Measurements from ENCODE around the gene LIN7B.

Gene LIN7B

DNA sequence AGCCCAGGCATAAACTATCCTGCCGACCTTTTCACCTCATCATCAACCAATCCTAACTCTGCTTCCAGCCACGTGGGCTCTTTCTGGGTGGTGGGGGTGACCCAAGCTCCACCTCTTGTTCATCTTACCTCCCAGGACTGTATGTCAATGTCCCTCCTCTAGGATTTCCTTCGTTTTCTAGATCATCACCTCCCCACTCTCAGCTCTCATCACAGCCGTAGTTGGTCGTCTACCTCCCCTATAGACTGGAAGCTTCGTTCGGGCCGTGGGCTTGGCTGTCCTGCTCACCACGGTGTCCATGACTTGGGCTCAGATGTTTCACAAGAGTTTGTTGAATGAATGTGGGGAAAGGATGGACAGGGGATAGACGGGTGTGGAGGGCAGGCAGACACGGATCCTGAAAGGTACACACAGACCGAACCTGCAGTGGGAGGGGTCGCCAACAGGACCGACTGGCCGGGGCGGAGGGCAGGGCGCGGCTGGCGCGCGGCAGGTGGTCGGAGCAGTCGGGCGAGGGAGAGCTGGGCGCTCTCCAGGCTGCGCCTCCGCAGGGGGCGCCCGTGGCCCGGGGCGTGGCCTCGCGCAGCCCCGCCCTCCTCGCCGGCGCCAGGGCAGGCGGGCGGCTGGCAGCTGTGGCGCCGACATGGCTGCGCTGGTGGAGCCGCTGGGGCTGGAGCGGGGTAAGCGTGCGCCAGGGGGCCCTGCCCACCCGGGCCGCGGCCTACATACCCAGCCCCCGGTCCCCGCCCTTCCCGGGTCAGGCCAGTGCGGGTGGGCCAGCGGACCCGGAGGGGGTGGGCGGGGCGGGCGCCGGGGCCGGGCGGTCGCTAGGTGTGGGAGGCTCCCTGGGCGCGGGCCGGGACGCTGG is at the start of gene LIN7B:
Gene LIN7B, plus strand, starts transcription at position 609 of the 868 bp plus-strand sequence. Its CDS starts 35 bp downstream, at position 644.
- DNase-seq (ENCODE audit: low read depth) = no peak
- TF ChIP-seq, protein P1, sequence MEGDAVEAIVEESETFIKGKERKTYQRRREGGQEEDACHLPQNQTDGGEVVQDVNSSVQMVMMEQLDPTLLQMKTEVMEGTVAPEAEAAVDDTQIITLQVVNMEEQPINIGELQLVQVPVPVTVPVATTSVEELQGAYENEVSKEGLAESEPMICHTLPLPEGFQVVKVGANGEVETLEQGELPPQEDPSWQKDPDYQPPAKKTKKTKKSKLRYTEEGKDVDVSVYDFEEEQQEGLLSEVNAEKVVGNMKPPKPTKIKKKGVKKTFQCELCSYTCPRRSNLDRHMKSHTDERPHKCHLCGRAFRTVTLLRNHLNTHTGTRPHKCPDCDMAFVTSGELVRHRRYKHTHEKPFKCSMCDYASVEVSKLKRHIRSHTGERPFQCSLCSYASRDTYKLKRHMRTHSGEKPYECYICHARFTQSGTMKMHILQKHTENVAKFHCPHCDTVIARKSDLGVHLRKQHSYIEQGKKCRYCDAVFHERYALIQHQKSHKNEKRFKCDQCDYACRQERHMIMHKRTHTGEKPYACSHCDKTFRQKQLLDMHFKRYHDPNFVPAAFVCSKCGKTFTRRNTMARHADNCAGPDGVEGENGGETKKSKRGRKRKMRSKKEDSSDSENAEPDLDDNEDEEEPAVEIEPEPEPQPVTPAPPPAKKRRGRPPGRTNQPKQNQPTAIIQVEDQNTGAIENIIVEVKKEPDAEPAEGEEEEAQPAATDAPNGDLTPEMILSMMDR (IDR thresholded peaks at IDR 0.05; ENCODE audit: control insufficient read depth, extremely low read depth, insufficient read depth) = peak; percentile 29; the same call in 1 of the 2 replicates
- H3K4me3 ChIP-seq (ENCODE audit: low read depth, low read length) = peak within 1 kb of the TSS; percentile 59

GRCh38 chr19:49064768-49065611 is 49.2 kb upstream of the LIN7B start, which contains the start of gene NTF4:
Gene NTF4, minus strand, starts transcription at chr19:49064818. Its CDS starts 2,821 bp downstream, at chr19:49061997.
- no peak for DNase-seq (ENCODE audit: low read depth)
- peak within 1 kb of the TSS; percentile 28; the same call in 1 of the 2 replicates for H3K4me3 ChIP-seq (ENCODE audit: low read depth, low read length)
- TF ChIP-seq, protein P1 (IDR thresholded peaks at IDR 0.05; ENCODE audit: control insufficient read depth, extremely low read depth, insufficient read depth) = no peak

GRCh38 chr19:49065905-49066512 is 48.2 kb upstream of the LIN7B start:
- TF ChIP-seq, protein P1 (IDR thresholded peaks at IDR 0.05; ENCODE audit: control insufficient read depth, extremely low read depth, insufficient read depth) = no peak
- no peak overlapping the region for H3K4me3 ChIP-seq (ENCODE audit: low read depth, low read length)
- DNase-seq (ENCODE audit: low read depth) = no peak

GRCh38 chr19:49067554-49067953 is 46.6 kb upstream of the LIN7B start:
- TF ChIP-seq, protein P1 (IDR thresholded peaks at IDR 0.05; ENCODE audit: control insufficient read depth, extremely low read depth, insufficient read depth) = no peak
- DNase-seq (ENCODE audit: low read depth) = no peak
- no peak overlapping the region for H3K4me3 ChIP-seq (ENCODE audit: low read depth, low read length)

GRCh38 chr19:49069026-49069425 is 45.1 kb upstream of the LIN7B start:
- DNase-seq (ENCODE audit: low read depth) = no peak
- TF ChIP-seq, protein P1 (IDR thresholded peaks at IDR 0.05; ENCODE audit: control insufficient read depth, extremely low read depth, insufficient read depth) = no peak
- H3K4me3 ChIP-seq (ENCODE audit: low read depth, low read length) = no peak overlapping the region

DNA sequence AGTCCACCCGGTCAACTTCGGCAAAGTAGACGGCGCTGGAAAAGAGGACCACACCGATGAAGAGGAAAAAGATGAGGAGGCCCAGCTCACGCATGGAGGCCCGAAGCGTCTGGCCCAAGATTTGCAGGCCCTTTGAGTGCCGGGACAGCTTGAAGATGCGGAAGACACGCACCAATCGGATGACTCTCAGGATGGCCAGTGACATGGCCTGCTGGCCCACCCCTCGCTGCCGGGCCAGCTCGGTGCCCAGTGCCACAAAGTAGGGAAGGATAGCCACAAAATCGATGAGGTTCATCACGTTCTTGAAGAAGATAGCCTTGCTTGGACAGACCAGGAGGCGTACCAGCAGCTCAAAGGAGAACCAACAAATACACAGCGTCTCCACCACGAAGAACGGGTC is 43.8 kb upstream of the LIN7B start:
- DNase-seq (ENCODE audit: low read depth) = no peak
- TF ChIP-seq, protein P1 (IDR thresholded peaks at IDR 0.05; ENCODE audit: control insufficient read depth, extremely low read depth, insufficient read depth) = no peak
- no peak overlapping the region for H3K4me3 ChIP-seq (ENCODE audit: low read depth, low read length)

Measured in LNCaP clone FGC (cell line).